Erythroblast (primary cell): ENCODE results near the gene SIL1.

Source experiments
- GATA1 ChIP-seq: IDR thresholded peaks from 2 replicates; pipeline ENCODE4 v1.6.1; 2011; ENCODE audit warnings: low read depth, mild to moderate bottlenecking, control low read depth, low read length, moderate library complexity
- POLR2A ChIP-seq: IDR thresholded peaks from 2 replicates; pipeline ENCODE4 v1.6.1; 2011; ENCODE audit warnings: mild to moderate bottlenecking, low read length

- no peak for TF ChIP-seq POLR2A
- no peak for TF ChIP-seq GATA1
Measured at GRCh38 chr5:139185589-139185988, 12.6 kb downstream of the SIL1 start.
